Mesenteric fat pad (tissue), 1 donor: ENCODE measurements around the gene MRI1. TPM values are rescaled to one million over a fixed set of nuclear protein-coding genes. Genes with fewer than 3 reads are reported as not detected.
"Not testable (repeated sequence)": the region's sequence is repeated elsewhere in the genome, so short reads cannot be mapped to it uniquely, and the experiment has no call there.

ENCODE experiments used
- DNase-seq: peaks from one replicate; pipeline ENCODE4 v3.0.0-alpha.2; 2020; ENCODE audit warnings: low spot score
- long read RNA-seq: library from polyadenylated mRNA; unstranded; transcript quantifications from one replicate; pipeline ENCODE4 v2.0.0, GENCODE V29; 2020
- total RNA-seq: library from RNA; stranded (reverse); fragmentation: NEBNext Ultra II Directional; extraction: Animal tissue kit (Norgen Biotek cat#: 25700); gene quantifications from one replicate; pipeline ENCODE4 v1.2.1, GENCODE V29; 2021
- donor health status: DM: yes; HTN: yes; CAD: no.

MRI1 gene
- total RNA-seq = 22.9 TPM
- long read RNA-seq, partial matches to known transcripts = 1 of 10 reads
- long read RNA-seq, other reads (novel, unspliced or antisense) = 5 of 10 reads

GRCh38 chr19:13764101-13764807, at the start of gene MRI1:
MRI1 (plus strand) TSS chr19:13764522; CDS start chr19:13764589, 67 bp downstream.
- DNase-seq = no peak

- no peak for DNase-seq
These were observed 47.1 kb upstream of the MRI1 start for GRCh38 chr19:13717194-13717643.

GRCh38 chr19:13718733-13719132, 45.6 kb upstream of the MRI1 start:
- no peak for DNase-seq

- DNase-seq = no peak
These were observed 42.2 kb upstream of the MRI1 start for GRCh38 chr19:13722146-13722545.

GRCh38 chr19:13723206-13723605, 41.1 kb upstream of the MRI1 start:
- no peak for DNase-seq

GRCh38 chr19:13726323-13726722, 38.0 kb upstream of the MRI1 start:
- no peak for DNase-seq

GRCh38 chr19:13727798-13728197, 36.5 kb upstream of the MRI1 start:
- DNase-seq = no peak

- no peak for DNase-seq
These were observed 34.5 kb upstream of the MRI1 start for GRCh38 chr19:13729859-13730258.

- DNase-seq = peak; percentile 99
These were observed 33.0 kb upstream of the MRI1 start for GRCh38 chr19:13731147-13731964.

GRCh38 chr19:13732337-13732736, 32.0 kb upstream of the MRI1 start:
- DNase-seq = no peak

GRCh38 chr19:13734751-13735150, 29.6 kb upstream of the MRI1 start:
- DNase-seq = no peak

GRCh38 chr19:13738073-13738472, 26.2 kb upstream of the MRI1 start:
- DNase-seq = no peak

- no peak for DNase-seq
These were observed 22.4 kb upstream of the MRI1 start for GRCh38 chr19:13741893-13742292.

- DNase-seq = no peak
These were observed 21.6 kb upstream of the MRI1 start for GRCh38 chr19:13742756-13743155.

GRCh38 chr19:13744174-13744573, 20.1 kb upstream of the MRI1 start:
- no peak for DNase-seq

GRCh38 chr19:13747098-13747453, 17.2 kb upstream of the MRI1 start:
- no peak for DNase-seq

GRCh38 chr19:13748169-13748828, 16.0 kb upstream of the MRI1 start:
- DNase-seq = no peak

- DNase-seq = no peak
These were observed 12.9 kb upstream of the MRI1 start for GRCh38 chr19:13751436-13751835.

GRCh38 chr19:13753622-13754021, 10.7 kb upstream of the MRI1 start:
- not testable (repeated sequence) for DNase-seq

GRCh38 chr19:13756210-13756609, 8.1 kb upstream of the MRI1 start:
- DNase-seq = no peak

GRCh38 chr19:13757805-13758772, 6.2 kb upstream of the MRI1 start:
- no peak for DNase-seq
